DOHH2 (cell line): ENCODE data around the gene SNX2.

Experiments
- H3F3A ChIP-seq: fragments of 200-600 bp; sonication (generic), shearing (Covaris generic); 2 replicates; pipeline ENCODE4 v1.6.0; 2016; ENCODE audit warnings: antibody characterized with exemption, mild to moderate bottlenecking; ENCODE audit not compliant: control insufficient read depth, insufficient read depth
- H3K27ac ChIP-seq: fragments of 200-600 bp; sonication (generic); 2 replicates; pipeline ENCODE4 v1.5.1; 2014; ENCODE audit warnings: low read depth, mild to moderate bottlenecking, low read length, moderate library complexity
- H3K27me3 ChIP-seq: fragments of 200-600 bp; sonication (generic); 2 replicates; pipeline ENCODE4 v1.6.1; 2014; ENCODE audit warnings: mild to moderate bottlenecking, low read length, mixed read lengths; ENCODE audit not compliant: control insufficient read depth
- H3K36me3 ChIP-seq: fragments of 200-600 bp; sonication (generic); 2 replicates; pipeline ENCODE4 v1.6.1; 2014; ENCODE audit warnings: mild to moderate bottlenecking, low read length, moderate library complexity, mixed read lengths; ENCODE audit not compliant: control insufficient read depth
- H3K4me1 ChIP-seq: fragments of 200-600 bp; sonication (generic); 2 replicates; pipeline ENCODE4 v1.6.1; 2014; ENCODE audit warnings: mild to moderate bottlenecking, low read length, mixed read lengths; ENCODE audit not compliant: control insufficient read depth
- H3K4me2 ChIP-seq: fragments of 200-600 bp; sonication (generic); 2 replicates; pipeline ENCODE4 v1.6.0; 2014; ENCODE audit warnings: mild to moderate bottlenecking, low read length, moderate library complexity
- H3K4me3 ChIP-seq: fragments of 200-600 bp; sonication (generic); 2 replicates; pipeline ENCODE4 v1.5.1; 2014; ENCODE audit warnings: mild to moderate bottlenecking, low read length, mixed read lengths
- H3K79me2 ChIP-seq: fragments of 200-600 bp; sonication (generic); 2 replicates; pipeline ENCODE4 v1.6.1; 2014; ENCODE audit warnings: mild to moderate bottlenecking, low read length, mixed read lengths; ENCODE audit not compliant: control insufficient read depth
- H3K9me2 ChIP-seq: fragments of 200-600 bp; sonication (generic); replicated peaks from 2 replicates; pipeline ENCODE4 v1.6.1; 2014; ENCODE audit warnings: mild to moderate bottlenecking, low read length, mixed read lengths; ENCODE audit not compliant: control insufficient read depth
- H3K9me3 ChIP-seq: fragments of 200-600 bp; sonication (generic); 2 replicates; pipeline ENCODE4 v1.6.1; 2014; ENCODE audit warnings: antibody characterized with exemption, low read length, mixed read lengths; ENCODE audit not compliant: control insufficient read depth, insufficient read depth
- H4K20me1 ChIP-seq: fragments of 200-600 bp; sonication (generic); 2 replicates; pipeline ENCODE4 v1.6.0; 2014; ENCODE audit warnings: low read depth, mild to moderate bottlenecking, antibody characterized with exemption, low read length, moderate library complexity; ENCODE audit not compliant: control insufficient read depth, insufficient read depth
- EZH2phosphoT487 ChIP-seq: fragments of 200-600 bp; sonication (generic); IDR thresholded peaks from 2 replicates; pipeline ENCODE4 v1.6.1; 2017; ENCODE audit warnings: borderline replicate concordance, mild to moderate bottlenecking, antibody characterized with exemption, low read length, moderate library complexity, mixed read lengths
- TF ChIP-seq, protein P1 (sequence below): fragments of 200-600 bp; sonication (generic); IDR thresholded peaks from one replicate; pipeline ENCODE4 v1.5.1; 2014; ENCODE audit warnings: antibody characterized with exemption, mild to moderate bottlenecking, low read depth, low read length; ENCODE audit not compliant: poor library complexity, severe bottlenecking

SNX2 gene

DNA sequence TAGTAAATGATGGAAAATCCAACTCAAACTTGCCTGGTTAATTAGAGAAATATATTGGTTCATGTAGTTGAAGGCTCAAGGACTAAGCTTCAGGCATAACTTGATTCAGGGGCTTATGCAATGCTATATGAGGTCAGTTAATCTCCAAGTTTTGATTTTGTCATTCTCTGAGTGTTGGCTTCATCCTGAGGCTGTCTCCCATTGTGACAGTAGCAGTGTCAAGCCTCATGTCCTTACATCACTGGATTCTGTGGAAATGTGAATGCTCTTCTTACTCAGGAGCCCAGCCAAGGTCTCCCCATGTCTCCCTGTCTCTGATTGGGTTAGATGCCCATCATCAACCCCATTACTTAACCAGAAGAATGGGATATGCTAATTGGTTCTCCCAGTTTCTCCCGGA, 44.4 kb upstream of the SNX2 start:
- Histone ChIP-seq H3K9me3 (no peaks in the 10 kb centered on the region; the same call in 1 of the 2 replicates), H3K27me3 (0 out of 2 replicates have a peak, but pooled peaks cover 3% of the 10 kb centered on the region), H3K4me2 (no peak overlapping the region), H3K4me3 (no peak overlapping the region), H3F3A (no peaks in the 10 kb centered on the region), H3K79me2 (no peaks in the 10 kb centered on the region), H3K36me3 (no peaks in the 10 kb centered on the region), H4K20me1 (no peaks in the 10 kb centered on the region), H3K27ac (no peak overlapping the region), H3K4me1 (no peaks in the 10 kb centered on the region), H3K9me2 (no peaks in the 10 kb centered on the region)
- TF ChIP-seq, protein P1, sequence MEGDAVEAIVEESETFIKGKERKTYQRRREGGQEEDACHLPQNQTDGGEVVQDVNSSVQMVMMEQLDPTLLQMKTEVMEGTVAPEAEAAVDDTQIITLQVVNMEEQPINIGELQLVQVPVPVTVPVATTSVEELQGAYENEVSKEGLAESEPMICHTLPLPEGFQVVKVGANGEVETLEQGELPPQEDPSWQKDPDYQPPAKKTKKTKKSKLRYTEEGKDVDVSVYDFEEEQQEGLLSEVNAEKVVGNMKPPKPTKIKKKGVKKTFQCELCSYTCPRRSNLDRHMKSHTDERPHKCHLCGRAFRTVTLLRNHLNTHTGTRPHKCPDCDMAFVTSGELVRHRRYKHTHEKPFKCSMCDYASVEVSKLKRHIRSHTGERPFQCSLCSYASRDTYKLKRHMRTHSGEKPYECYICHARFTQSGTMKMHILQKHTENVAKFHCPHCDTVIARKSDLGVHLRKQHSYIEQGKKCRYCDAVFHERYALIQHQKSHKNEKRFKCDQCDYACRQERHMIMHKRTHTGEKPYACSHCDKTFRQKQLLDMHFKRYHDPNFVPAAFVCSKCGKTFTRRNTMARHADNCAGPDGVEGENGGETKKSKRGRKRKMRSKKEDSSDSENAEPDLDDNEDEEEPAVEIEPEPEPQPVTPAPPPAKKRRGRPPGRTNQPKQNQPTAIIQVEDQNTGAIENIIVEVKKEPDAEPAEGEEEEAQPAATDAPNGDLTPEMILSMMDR, result no peak
- no peak for TF ChIP-seq EZH2phosphoT487

GRCh38 chr5:122736086-122736845, 38.6 kb upstream of the SNX2 start:
- Histone ChIP-seq H3K4me2 (no peak overlapping the region), H3K9me3 (no peaks in the 10 kb centered on the region; the same call in 1 of the 2 replicates), H3K27me3 (no peaks in the 10 kb centered on the region), H3F3A (no peaks in the 10 kb centered on the region), H3K9me2 (no peaks in the 10 kb centered on the region), H3K27ac (no peak overlapping the region), H3K36me3 (no peaks in the 10 kb centered on the region), H3K4me3 (no peak overlapping the region), H3K79me2 (no peaks in the 10 kb centered on the region), H4K20me1 (no peaks in the 10 kb centered on the region), H3K4me1 (no peaks in the 10 kb centered on the region)
- no peak for TF ChIP-seq EZH2phosphoT487
- TF ChIP-seq, protein P1, result no peak

DNA sequence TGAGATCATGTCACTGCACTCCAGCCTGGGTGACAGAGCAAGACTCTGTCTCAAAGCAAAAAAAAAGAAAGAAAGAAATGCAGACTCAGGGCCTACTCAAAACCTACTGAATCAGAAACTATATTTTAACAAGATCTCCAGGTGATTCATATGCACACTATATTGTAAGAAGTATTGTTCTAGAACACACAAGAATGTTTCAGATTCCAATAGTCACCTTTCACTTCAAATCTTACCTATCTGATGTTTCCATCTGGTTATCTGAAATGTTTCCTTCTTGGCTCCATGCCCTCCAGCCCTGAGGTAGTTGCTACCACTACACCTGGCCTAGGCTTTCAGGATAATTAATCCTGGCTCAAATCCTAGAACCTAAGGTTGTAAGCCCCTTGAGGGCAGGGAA, 36.8 kb upstream of the SNX2 start:
- Histone ChIP-seq H3K79me2 (no peaks in the 10 kb centered on the region), H3K9me3 (no peaks in the 10 kb centered on the region; the same call in 1 of the 2 replicates), H3K4me3 (no peak overlapping the region), H3K4me1 (no peaks in the 10 kb centered on the region), H3K4me2 (no peak overlapping the region), H3K27ac (no peak overlapping the region), H3K36me3 (no peaks in the 10 kb centered on the region), H3F3A (no peaks in the 10 kb centered on the region), H3K9me2 (no peaks in the 10 kb centered on the region), H3K27me3 (no peaks in the 10 kb centered on the region), H4K20me1 (no peaks in the 10 kb centered on the region)
- no peak for TF ChIP-seq EZH2phosphoT487
- TF ChIP-seq, protein P1, result no peak
